ENCODE data around the gene AIG1.

GRCh38 chr6:143199291-143199690, 138.6 kb downstream of the AIG1 start:
- TF ChIP-seq CTCF (IDR thresholded peaks at IDR 0.05; ENCODE audit: poor library complexity) (no peak), EZH2 (IDR thresholded peaks at IDR 0.05; ENCODE audit: borderline replicate concordance) (no peak)

All from hepatocyte (in vitro differentiated cells).